Measurements from ENCODE around the gene TTLL11.

Gene TTLL11

GRCh38 chr9:121921444-121921843 lies 171.7 kb downstream of the TTLL11 start:
- TF ChIP-seq CTCF (conservative IDR thresholded peaks at IDR 0.05; ENCODE audit: low read depth, low read length): no peak
- H3K4me3 ChIP-seq (ENCODE audit: low read depth, low read length): no peak overlapping the region
- no peak for DNase-seq (ENCODE audit: low read depth)

GRCh38 chr9:121917375-121918335 lies 175.5 kb downstream of the TTLL11 start:
- no peak overlapping the region for H3K4me3 ChIP-seq (ENCODE audit: low read depth, low read length)
- no peak for TF ChIP-seq CTCF (conservative IDR thresholded peaks at IDR 0.05; ENCODE audit: low read depth, low read length)
- no peak for DNase-seq (ENCODE audit: low read depth)

GRCh38 chr9:121915304-121915625 lies 177.8 kb downstream of the TTLL11 start:
- TF ChIP-seq CTCF (conservative IDR thresholded peaks at IDR 0.05; ENCODE audit: low read depth, low read length): no peak
- no peak overlapping the region for H3K4me3 ChIP-seq (ENCODE audit: low read depth, low read length)
- no peak for DNase-seq (ENCODE audit: low read depth)

GRCh38 chr9:121914604-121915303 lies 178.4 kb downstream of the TTLL11 start:
- no peak for TF ChIP-seq CTCF (conservative IDR thresholded peaks at IDR 0.05; ENCODE audit: low read depth, low read length)
- no peak overlapping the region for H3K4me3 ChIP-seq (ENCODE audit: low read depth, low read length)
- DNase-seq (ENCODE audit: low read depth): no peak

- no peak for DNase-seq (ENCODE audit: low read depth)
- no peak overlapping the region for H3K4me3 ChIP-seq (ENCODE audit: low read depth, low read length)
- TF ChIP-seq CTCF (conservative IDR thresholded peaks at IDR 0.05; ENCODE audit: low read depth, low read length): no peak
Observed at GRCh38 chr9:121914017-121914595, 179.0 kb downstream of the TTLL11 start.

GRCh38 chr9:121912812-121913627 lies 180.1 kb downstream of the TTLL11 start:
- no peak for TF ChIP-seq CTCF (conservative IDR thresholded peaks at IDR 0.05; ENCODE audit: low read depth, low read length)
- DNase-seq (ENCODE audit: low read depth): no peak
- no peak overlapping the region for H3K4me3 ChIP-seq (ENCODE audit: low read depth, low read length)
